ENCODE measurements around the gene TTC27.
A peak's percentile ranks its signal among the peaks of the same experiment; 100 is the strongest.

TTC27 gene

DNA sequence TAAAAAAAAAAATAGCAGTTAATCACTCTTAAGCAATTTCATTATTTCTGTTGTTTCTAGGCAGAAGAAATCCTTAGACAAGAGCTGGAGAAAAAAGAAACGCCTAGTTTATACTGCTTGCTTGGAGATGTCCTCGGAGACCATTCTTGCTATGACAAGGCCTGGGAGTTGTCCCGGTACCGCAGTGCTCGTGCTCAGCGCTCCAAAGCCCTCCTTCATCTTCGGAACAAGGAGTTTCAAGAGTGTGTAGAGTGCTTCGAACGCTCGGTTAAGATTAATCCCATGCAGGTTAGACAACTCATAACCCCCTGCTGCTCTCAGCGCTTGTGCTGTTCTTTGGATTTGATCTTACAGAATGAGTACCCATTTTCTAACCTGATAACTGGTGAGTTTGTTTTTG is 130.4 kb downstream of the TTC27 start:
- DNase-seq, result no peak

DNA sequence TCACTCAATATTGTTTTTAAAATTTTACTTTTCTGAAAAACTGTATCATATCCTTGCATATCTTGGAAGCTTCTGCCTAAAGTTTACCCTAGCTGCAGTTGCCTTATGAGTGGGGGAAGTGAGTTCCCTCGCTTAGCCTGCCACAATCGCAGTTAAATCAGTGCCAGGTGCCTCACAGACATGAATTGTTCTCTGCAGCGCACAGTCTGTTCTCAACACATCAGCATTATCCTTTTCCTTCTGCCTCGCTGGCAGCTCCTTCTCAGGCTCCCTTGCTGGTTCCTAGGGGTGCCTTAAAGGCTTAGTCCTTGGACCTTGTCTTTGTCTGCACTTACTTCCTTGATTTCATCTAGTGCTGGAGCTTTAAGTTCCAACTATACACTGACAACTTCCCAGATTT is 132.8 kb downstream of the TTC27 start:
- DNase-seq, result no peak

DNA sequence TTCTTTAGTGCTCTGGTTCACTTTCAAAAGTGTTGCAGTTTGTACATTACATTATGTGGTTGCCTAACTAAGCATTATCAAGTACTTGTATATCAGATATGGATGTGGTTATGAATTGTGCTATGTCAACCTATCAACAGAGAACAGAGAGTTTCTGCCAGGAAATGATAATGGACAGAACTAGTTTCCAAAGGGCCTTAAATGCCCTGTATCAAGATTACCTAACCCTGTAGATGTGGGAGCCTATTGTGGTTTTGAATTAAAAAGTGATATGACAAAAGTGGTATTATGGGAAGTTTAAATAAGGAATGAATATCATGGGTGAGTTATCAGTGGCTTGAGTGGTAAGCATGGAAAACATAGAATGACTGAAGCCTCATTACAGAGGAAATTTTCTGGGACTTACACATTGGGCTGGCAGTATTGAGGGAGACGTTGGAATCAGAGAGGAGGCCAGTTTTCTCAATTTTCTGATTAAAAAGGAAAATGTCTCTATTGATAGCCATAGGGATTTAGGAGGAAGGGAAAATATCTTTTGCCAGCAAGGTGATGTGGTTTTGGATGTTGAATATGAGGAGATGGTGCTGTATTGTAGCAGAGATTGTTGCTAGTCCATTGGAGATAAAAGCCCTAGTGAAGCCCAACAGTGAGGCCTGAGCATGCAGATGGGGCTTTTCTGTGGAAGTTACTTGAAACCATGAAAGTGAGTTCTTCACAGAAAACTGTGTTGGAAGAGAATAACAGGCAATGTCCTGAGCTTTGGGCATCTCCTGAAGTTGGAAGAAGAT is 140.7 kb downstream of the TTC27 start:
- no peak for DNase-seq

- DNase-seq, result no peak
These were observed 142.5 kb downstream of the TTC27 start for GRCh38 chr2:32770360-32770759.

GRCh38 chr2:32772638-32773447 is 145.0 kb downstream of the TTC27 start:
- peak; percentile 58 for DNase-seq

- DNase-seq, result no peak
These were observed 145.6 kb downstream of the TTC27 start for GRCh38 chr2:32773448-32773808.

DNA sequence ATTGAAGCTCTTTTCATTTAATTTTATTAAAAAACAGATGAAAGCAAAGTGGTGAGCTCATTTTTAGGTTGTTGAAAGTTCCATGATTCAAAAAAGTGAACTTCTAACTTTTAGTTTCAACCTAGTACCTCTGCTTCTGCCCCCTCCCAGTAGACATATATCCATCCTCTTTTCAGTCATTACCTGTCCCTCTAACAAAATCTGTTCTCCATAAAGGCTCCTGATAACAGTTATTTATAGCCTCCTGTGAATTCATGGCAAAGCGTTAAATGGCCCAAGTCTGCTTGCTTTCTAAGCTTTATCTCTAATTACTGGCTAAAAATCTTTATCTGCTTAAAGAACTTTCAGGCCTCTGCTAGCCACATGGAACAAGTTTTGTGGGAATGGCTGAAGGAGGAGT is 148.1 kb downstream of the TTC27 start:
- no peak for DNase-seq

DNA sequence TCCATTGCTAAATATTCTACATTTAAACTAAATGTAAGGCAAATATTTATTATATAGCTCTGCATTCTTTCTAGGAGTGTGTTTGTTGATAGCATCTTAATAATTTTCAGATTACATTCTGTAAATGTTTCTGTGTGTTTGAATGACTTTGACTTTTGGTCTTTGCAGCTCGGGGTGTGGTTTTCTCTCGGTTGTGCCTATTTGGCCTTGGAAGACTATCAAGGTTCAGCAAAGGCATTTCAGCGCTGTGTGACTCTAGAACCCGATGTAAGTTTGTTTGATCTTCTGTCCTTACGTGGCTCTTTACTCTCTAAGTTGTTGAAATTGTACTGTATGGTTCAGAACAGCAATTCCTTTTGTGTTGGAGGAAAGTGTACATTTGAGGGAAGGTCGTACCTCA is 149.9 kb downstream of the TTC27 start:
- DNase-seq, result no peak

GRCh38 chr2:32780961-32781360 is 153.1 kb downstream of the TTC27 start:
- DNase-seq, result no peak

DNA sequence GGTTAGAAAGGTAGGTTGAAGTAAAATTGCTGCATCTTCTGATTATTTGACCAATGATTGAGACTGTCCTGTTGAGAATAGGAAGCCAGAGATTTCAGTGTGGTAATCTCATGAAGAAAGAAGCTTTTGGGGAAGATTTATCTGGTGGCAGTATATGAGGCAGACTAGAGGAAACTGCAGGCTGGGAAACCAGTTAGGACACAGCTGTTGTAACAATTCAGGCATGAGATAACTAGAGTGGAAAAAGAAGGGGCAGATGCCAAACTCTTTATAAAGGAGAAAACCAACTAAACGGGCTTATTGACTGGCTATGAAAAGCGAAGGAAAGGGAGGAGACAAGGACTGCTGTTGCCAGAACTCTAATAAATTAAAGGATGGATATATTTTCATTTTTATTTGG is 155.6 kb downstream of the TTC27 start:
- no peak for DNase-seq

- DNase-seq, result no peak
These were observed 156.1 kb downstream of the TTC27 start for GRCh38 chr2:32783933-32784332.

DNA sequence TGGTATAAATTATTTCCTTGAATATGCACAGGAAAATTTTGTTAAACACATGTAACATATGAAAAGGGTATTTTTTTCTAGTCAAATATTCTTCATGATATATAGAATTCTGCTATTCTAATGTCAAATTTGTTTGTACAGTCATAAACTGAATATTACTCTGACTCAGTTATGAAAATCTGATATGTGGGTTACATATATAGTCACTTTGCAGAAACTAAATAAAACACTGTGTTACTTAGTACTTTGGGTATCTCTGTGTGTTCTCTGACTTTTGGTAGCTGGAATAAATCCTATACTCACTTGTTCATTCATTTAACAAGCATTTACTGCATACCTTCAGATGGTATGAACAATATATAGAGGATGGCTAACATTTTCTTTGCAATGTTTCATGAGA is 159.4 kb downstream of the TTC27 start:
- no peak for DNase-seq

DNA sequence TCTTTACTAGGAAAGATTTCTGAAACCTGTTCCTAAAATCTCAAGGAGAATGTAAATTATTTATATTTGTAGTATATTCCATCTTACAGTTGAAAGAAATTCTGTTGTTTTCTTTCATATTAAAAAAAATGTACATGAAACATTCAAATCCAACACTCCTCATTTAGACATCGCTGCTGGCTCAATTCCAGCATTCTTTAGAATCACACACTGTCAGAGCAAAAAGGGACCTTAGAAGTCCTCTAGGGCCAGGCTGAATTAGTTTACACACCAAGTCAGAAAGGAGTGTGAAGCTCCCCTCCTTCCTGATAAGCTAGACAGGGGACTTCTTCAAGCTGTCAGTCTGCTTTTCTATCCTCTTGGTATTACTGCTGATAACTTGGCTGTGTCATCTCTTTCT is 160.3 kb downstream of the TTC27 start:
- DNase-seq, result no peak

GRCh38 chr2:32792416-32792815 is 164.6 kb downstream of the TTC27 start:
- DNase-seq, result no peak

DNA sequence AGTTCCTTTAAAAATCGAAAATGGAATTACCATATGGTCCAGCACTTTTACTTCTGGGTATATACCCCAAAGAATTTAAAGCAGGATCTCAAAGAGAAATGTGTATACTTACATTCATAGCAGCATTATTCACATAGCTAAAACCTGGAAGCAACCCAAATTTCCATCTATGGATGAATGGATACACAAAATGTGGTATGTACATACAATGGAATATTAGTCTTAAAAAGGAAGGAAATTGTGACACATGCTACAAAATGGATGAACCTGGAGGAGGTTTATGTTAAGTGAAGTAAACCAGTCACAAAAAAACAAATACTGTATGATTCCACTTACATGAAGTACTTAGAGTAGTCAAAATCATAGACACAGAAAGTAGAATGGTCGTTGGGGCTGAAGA is 171.0 kb downstream of the TTC27 start:
- no peak for DNase-seq

- DNase-seq, result no peak
These were observed 173.9 kb downstream of the TTC27 start for GRCh38 chr2:32801741-32802140.

- DNase-seq, result no peak
These were observed 175.0 kb downstream of the TTC27 start for GRCh38 chr2:32802877-32803276.

GRCh38 chr2:32804205-32804604 is 176.4 kb downstream of the TTC27 start:
- DNase-seq, result no peak

GRCh38 chr2:32805104-32806095 is 177.6 kb downstream of the TTC27 start:
- peak; percentile 84 for DNase-seq

DNA sequence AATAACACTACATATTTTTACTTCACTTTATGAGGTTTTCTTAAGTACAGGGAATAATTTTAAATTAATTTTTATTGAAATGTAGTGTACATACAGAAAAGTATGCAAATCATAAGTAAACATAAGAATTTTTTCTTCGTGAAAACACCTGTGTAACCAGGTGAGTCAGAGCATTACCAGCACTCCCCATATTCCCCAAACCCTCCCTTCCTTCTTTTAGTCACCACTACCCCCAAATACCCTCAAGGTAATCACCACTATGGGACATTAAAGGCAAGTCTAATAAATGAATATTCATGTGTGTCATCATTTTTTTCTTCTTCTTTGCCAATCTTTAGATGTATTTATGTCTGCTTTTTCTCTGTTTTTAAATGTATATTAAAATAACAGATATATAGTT is 179.0 kb downstream of the TTC27 start:
- peak; percentile 42 for DNase-seq

- no peak for DNase-seq
These were observed 179.8 kb downstream of the TTC27 start for GRCh38 chr2:32807662-32808061.

DNA sequence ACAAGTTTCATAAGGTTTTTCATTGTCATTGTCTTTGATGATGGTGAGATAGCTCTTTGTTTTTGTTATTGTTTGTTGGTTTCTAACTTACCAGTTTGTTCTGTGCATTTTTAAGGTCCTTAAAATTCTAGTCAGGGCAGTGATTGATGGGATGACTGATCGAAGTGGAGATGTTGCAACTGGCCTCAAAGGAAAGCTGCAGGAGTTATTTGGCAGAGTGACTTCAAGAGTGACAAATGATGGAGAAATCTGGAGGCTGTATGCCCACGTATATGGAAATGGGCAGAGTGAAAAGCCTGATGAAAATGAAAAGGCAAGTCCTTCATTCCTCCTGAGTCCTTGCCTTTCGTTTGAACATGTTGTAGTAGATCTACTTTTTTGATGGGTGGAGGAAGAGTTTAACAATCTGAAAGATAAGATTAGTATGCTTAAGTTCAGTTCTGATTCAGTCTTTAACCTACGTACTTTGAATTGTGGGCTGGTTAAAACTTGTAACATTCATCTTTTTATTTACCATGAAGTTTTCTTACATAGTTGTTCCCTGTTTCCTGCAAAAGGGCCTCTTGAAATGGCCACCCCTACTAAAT is 183.2 kb downstream of the TTC27 start:
- no peak for DNase-seq

DNA sequence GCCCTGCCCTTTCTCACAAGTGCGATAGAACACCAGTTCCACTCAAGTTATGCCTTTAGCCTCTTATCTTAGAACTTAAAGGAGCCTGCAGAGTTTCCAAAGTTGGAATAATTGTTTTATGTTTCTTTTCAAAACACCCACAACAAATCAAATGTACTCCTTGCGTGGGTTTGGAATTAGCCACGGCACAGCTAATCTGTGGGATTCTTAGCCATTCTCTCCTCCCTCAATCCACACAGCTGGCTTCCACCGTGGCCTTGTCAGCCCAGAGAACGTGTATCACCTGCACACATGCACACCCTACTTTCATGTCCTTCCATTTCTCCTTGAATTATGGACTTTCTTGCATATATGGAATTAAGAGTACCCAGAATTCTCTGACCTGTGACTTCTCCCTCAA is 183.8 kb downstream of the TTC27 start:
- no peak for DNase-seq

All from DMS53 (cell line).